Suprapubic skin (tissue), 4 donors: Measurements from ENCODE around the gene CARD16.
A peak's percentile ranks its signal among the peaks of the same experiment; 100 is the strongest.

ENCODE experiments used
- POLR2A ChIP-seq, 2 donors: fragments of 450-650 bp; IDR thresholded peaks; one replicate each; pipeline ENCODE4 v1.6.1; 2017; ENCODE audit warnings: antibody characterized with exemption in 2 of 2, mild to moderate bottlenecking in 2 of 2, moderate library complexity in 2 of 2
- POLR2AphosphoS5 ChIP-seq, 3 donors: sonication (generic); formaldehyde crosslinking; IDR thresholded peaks; one replicate each; pipeline ENCODE4 v1.6.1; 2017; ENCODE audit warnings: antibody characterized with exemption in 3 of 3
- TF ChIP-seq, protein P1 (sequence below), 2 donors: fragments of 200-600 bp in 1 of 2; fragments of 450-650 bp in 1 of 2; sonication (generic) in 1 of 2; IDR thresholded peaks; one replicate each; pipeline ENCODE4 v1.5.1; 2016 to 2019; ENCODE audit warnings: antibody characterized with exemption in 2 of 2, mild to moderate bottlenecking in 1 of 2, moderate library complexity in 1 of 2

DNA sequence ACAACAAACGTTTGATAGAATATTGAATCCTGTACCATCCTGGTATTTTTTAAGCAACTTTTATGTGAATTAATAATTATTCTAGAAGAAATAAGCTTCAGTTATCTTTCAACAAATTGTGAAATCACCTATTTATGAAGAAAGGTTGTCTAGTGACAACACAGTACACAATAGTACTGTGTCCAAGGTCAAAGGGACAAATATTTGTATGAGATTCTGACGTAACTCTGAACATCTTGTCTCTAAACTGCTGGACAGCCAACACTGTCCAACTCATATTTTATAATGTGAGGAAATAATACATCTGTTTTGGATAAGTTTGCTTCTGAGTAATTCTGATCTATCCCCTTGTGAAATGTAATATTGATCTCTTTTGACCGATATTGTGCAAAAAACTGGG is 41.1 kb downstream of the CARD16 start:
- TF ChIP-seq, protein P1, sequence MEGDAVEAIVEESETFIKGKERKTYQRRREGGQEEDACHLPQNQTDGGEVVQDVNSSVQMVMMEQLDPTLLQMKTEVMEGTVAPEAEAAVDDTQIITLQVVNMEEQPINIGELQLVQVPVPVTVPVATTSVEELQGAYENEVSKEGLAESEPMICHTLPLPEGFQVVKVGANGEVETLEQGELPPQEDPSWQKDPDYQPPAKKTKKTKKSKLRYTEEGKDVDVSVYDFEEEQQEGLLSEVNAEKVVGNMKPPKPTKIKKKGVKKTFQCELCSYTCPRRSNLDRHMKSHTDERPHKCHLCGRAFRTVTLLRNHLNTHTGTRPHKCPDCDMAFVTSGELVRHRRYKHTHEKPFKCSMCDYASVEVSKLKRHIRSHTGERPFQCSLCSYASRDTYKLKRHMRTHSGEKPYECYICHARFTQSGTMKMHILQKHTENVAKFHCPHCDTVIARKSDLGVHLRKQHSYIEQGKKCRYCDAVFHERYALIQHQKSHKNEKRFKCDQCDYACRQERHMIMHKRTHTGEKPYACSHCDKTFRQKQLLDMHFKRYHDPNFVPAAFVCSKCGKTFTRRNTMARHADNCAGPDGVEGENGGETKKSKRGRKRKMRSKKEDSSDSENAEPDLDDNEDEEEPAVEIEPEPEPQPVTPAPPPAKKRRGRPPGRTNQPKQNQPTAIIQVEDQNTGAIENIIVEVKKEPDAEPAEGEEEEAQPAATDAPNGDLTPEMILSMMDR (IDR thresholded peaks at IDR 0.05): no peak
- TF ChIP-seq POLR2A (IDR thresholded peaks at IDR 0.05) (no peak), POLR2AphosphoS5 (IDR thresholded peaks at IDR 0.05) (peak in 1 of 3 donors; percentile 41)
